Stimulated activated CD8-positive, alpha-beta memory T cell treated with anti-CD3 and anti-CD28 coated beads, Interleukin-7, amount 100 ng/mL, for 48 hours (primary cell): Measurements from ENCODE around the gene UGT1A5.
A peak's percentile ranks its signal among the peaks of the same experiment; 100 is the strongest.

Experiments
- DNase-seq, 2 donors: peaks; one replicate each; pipeline ENCODE4 v3.0.0-alpha.2; 2020; ENCODE audit warnings: low read depth in 1 of 2; ENCODE audit errors: extremely low read depth in 1 of 2

The UGT1A5 gene

GRCh38 chr2:233775414-233775813 is 62.7 kb downstream of the UGT1A5 start:
- DNase-seq: no peak

GRCh38 chr2:233778030-233778429 is 65.3 kb downstream of the UGT1A5 start, which contains the start of gene MROH2A:
Gene MROH2A (plus strand): TSS chr2:233778330. CDS start chr2:233779359, 1,029 bp downstream.
- no peak for DNase-seq

GRCh38 chr2:233779722-233780121 is 67.0 kb downstream of the UGT1A5 start:
- DNase-seq: no peak

GRCh38 chr2:233780771-233781170 is 68.1 kb downstream of the UGT1A5 start:
- no peak for DNase-seq

GRCh38 chr2:233789554-233789953 is 76.8 kb downstream of the UGT1A5 start:
- DNase-seq: no peak

- no peak for DNase-seq
These were observed 78.6 kb downstream of the UGT1A5 start for GRCh38 chr2:233791151-233791882.

- DNase-seq: no peak
These were observed 79.2 kb downstream of the UGT1A5 start for GRCh38 chr2:233791883-233792329.

- no peak for DNase-seq
These were observed 80.0 kb downstream of the UGT1A5 start for GRCh38 chr2:233792720-233793119.

- no peak for DNase-seq
These were observed 80.9 kb downstream of the UGT1A5 start for GRCh38 chr2:233793465-233794127.

GRCh38 chr2:233794128-233794658 is 81.5 kb downstream of the UGT1A5 start:
- no peak for DNase-seq

GRCh38 chr2:233795735-233796171 is 83.0 kb downstream of the UGT1A5 start:
- DNase-seq: no peak

GRCh38 chr2:233796254-233796653 is 83.5 kb downstream of the UGT1A5 start:
- no peak for DNase-seq

GRCh38 chr2:233798335-233799086 is 85.8 kb downstream of the UGT1A5 start:
- no peak for DNase-seq

GRCh38 chr2:233799087-233799665 is 86.5 kb downstream of the UGT1A5 start:
- no peak for DNase-seq

GRCh38 chr2:233799716-233800115 is 87.0 kb downstream of the UGT1A5 start:
- no peak for DNase-seq

GRCh38 chr2:233800208-233800607 is 87.5 kb downstream of the UGT1A5 start:
- DNase-seq: no peak

GRCh38 chr2:233801357-233802131 is 88.8 kb downstream of the UGT1A5 start:
- DNase-seq: peak in 1 of 2 donors; percentile 21

GRCh38 chr2:233802132-233802815 is 89.6 kb downstream of the UGT1A5 start:
- DNase-seq: no peak

GRCh38 chr2:233803292-233803911 is 90.7 kb downstream of the UGT1A5 start:
- DNase-seq: no peak
